ENCODE results near the gene ANAPC15. TPM values are rescaled to one million over a fixed set of nuclear protein-coding genes. Genes with fewer than 3 reads are reported as not detected.

ANAPC15 gene
- total and polyA plus RNA-seq, 9 of the 15 experiments (the other 6 are each of a cell fraction or from before 2014, with no cell fraction given): 53.0 to 254 (median 75.7) TPM

DNA sequence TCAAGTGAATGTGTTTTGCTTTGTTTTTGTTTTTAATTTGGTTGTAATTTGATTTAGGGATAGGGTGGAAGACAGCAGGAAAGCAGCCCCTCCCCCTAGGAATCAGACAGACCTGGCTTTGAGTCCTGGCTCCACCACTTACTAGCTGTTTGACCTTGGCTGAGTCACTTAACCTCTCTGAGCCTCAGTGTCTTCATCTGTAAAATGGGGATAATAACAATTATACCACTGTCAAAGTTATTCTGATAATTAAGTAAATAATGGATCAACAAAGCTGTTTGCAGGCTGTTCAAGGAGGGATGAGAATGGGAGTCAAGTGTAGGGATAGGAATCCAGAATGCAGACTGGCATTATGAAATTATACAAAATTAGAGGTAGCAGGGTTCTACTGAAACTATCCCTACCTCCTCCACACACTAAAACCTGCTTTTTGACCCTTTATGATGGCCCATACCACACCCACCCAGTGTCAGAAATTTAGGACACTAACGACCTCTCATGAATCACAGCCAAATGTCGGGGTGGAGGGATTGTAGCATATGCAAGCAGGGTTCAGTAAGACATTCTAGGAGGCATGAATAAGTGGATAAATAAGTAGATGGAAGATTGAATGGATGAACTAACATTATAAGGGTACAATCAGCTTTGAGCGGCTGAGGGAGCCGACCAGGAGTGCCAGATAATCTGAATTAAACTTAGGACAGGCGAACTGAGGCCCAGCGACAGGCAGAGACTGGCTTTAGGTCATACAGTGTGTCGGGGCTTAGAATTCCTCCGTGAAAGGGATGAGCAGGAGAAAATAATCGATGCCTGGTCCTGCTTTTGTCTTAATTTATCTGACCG lies 974 bp downstream of the ANAPC15 start (continued):
- no peak for TF ChIP-seq NR2F6 (CRISPR knock-in tag; IDR thresholded peaks at IDR 0.05)
- no peak for TF ChIP-seq ZNF133 (CRISPR knock-in tag; IDR thresholded peaks at IDR 0.05)
- no peak for TF ChIP-seq ETV5 (CRISPR knock-in tag; IDR thresholded peaks at IDR 0.05; ENCODE audit: low read depth)
- no peak for TF ChIP-seq NFYB (IDR thresholded peaks at IDR 0.05; ENCODE audit: extremely low read depth, insufficient read length)
- TF ChIP-seq, protein P1, sequence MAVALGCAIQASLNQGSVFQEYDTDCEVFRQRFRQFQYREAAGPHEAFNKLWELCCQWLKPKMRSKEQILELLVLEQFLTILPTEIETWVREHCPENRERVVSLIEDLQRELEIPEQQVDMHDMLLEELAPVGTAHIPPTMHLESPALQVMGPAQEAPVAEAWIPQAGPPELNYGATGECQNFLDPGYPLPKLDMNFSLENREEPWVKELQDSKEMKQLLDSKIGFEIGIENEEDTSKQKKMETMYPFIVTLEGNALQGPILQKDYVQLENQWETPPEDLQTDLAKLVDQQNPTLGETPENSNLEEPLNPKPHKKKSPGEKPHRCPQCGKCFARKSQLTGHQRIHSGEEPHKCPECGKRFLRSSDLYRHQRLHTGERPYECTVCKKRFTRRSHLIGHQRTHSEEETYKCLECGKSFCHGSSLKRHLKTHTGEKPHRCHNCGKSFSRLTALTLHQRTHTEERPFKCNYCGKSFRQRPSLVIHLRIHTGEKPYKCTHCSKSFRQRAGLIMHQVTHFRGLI (CRISPR knock-in tag; IDR thresholded peaks at IDR 0.05): no peak
- TF ChIP-seq, protein P2, sequence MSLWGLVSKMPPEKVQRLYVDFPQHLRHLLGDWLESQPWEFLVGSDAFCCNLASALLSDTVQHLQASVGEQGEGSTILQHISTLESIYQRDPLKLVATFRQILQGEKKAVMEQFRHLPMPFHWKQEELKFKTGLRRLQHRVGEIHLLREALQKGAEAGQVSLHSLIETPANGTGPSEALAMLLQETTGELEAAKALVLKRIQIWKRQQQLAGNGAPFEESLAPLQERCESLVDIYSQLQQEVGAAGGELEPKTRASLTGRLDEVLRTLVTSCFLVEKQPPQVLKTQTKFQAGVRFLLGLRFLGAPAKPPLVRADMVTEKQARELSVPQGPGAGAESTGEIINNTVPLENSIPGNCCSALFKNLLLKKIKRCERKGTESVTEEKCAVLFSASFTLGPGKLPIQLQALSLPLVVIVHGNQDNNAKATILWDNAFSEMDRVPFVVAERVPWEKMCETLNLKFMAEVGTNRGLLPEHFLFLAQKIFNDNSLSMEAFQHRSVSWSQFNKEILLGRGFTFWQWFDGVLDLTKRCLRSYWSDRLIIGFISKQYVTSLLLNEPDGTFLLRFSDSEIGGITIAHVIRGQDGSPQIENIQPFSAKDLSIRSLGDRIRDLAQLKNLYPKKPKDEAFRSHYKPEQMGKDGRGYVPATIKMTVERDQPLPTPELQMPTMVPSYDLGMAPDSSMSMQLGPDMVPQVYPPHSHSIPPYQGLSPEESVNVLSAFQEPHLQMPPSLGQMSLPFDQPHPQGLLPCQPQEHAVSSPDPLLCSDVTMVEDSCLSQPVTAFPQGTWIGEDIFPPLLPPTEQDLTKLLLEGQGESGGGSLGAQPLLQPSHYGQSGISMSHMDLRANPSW (CRISPR knock-in tag; IDR thresholded peaks at IDR 0.05): 0 out of 2 replicates have a peak, but pooled peaks have one; percentile 14
- TF ChIP-seq SUPT5H (IDR thresholded peaks at IDR 0.05): no peak
- TF ChIP-seq, protein P3, sequence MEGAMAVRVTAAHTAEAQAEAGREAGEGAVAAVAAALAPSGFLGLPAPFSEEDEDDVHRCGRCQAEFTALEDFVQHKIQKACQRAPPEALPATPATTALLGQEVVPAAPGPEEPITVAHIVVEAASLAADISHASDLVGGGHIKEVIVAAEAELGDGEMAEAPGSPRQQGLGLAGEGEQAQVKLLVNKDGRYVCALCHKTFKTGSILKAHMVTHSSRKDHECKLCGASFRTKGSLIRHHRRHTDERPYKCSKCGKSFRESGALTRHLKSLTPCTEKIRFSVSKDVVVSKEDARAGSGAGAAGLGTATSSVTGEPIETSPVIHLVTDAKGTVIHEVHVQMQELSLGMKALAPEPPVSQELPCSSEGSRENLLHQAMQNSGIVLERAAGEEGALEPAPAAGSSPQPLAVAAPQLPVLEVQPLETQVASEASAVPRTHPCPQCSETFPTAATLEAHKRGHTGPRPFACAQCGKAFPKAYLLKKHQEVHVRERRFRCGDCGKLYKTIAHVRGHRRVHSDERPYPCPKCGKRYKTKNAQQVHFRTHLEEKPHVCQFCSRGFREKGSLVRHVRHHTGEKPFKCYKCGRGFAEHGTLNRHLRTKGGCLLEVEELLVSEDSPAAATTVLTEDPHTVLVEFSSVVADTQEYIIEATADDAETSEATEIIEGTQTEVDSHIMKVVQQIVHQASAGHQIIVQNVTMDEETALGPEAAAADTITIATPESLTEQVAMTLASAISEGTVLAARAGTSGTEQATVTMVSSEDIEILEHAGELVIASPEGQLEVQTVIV (CRISPR knock-in tag; IDR thresholded peaks at IDR 0.05; ENCODE audit: borderline replicate concordance): no peak
- TF ChIP-seq SREBF2 (CRISPR knock-in tag; IDR thresholded peaks at IDR 0.05): no peak
- no peak; the same call in 1 of the 2 replicates for TF ChIP-seq MTA1 (IDR thresholded peaks at IDR 0.05; ENCODE audit: borderline replicate concordance)
- no peak for TF ChIP-seq ZKSCAN3 (CRISPR knock-in tag; IDR thresholded peaks at IDR 0.05)
- TF ChIP-seq, protein P4, sequence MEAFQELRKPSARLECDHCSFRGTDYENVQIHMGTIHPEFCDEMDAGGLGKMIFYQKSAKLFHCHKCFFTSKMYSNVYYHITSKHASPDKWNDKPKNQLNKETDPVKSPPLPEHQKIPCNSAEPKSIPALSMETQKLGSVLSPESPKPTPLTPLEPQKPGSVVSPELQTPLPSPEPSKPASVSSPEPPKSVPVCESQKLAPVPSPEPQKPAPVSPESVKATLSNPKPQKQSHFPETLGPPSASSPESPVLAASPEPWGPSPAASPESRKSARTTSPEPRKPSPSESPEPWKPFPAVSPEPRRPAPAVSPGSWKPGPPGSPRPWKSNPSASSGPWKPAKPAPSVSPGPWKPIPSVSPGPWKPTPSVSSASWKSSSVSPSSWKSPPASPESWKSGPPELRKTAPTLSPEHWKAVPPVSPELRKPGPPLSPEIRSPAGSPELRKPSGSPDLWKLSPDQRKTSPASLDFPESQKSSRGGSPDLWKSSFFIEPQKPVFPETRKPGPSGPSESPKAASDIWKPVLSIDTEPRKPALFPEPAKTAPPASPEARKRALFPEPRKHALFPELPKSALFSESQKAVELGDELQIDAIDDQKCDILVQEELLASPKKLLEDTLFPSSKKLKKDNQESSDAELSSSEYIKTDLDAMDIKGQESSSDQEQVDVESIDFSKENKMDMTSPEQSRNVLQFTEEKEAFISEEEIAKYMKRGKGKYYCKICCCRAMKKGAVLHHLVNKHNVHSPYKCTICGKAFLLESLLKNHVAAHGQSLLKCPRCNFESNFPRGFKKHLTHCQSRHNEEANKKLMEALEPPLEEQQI (IDR thresholded peaks at IDR 0.05): no peak; the same call in 1 of the 2 replicates
- TF ChIP-seq, protein P5, sequence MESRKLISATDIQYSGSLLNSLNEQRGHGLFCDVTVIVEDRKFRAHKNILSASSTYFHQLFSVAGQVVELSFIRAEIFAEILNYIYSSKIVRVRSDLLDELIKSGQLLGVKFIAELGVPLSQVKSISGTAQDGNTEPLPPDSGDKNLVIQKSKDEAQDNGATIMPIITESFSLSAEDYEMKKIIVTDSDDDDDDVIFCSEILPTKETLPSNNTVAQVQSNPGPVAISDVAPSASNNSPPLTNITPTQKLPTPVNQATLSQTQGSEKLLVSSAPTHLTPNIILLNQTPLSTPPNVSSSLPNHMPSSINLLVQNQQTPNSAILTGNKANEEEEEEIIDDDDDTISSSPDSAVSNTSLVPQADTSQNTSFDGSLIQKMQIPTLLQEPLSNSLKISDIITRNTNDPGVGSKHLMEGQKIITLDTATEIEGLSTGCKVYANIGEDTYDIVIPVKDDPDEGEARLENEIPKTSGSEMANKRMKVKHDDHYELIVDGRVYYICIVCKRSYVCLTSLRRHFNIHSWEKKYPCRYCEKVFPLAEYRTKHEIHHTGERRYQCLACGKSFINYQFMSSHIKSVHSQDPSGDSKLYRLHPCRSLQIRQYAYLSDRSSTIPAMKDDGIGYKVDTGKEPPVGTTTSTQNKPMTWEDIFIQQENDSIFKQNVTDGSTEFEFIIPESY (CRISPR knock-in tag; IDR thresholded peaks at IDR 0.05): no peak
- no peak for TF ChIP-seq CSDE1 (IDR thresholded peaks at IDR 0.05)
